GM18867 (cell line): ENCODE results near the gene IGDCC3.
"Not testable (repeated sequence)": the region's sequence is repeated elsewhere in the genome, so short reads cannot be mapped to it uniquely, and the experiment has no call there.

ENCODE experiments used
- ATAC-seq: cut with Tn5 transposase; IDR thresholded peaks from one replicate; pipeline ENCODE4 v1.9.1; 2021; ENCODE audit warnings: mild to moderate bottlenecking, moderate library complexity; ENCODE audit not compliant: unreplicated experiment

IGDCC3 gene

GRCh38 chr15:65371976-65372786 is 5.6 kb downstream of the IGDCC3 start:
- no peak for ATAC-seq

GRCh38 chr15:65370885-65371284 is 6.9 kb downstream of the IGDCC3 start:
- ATAC-seq: no peak

GRCh38 chr15:65369651-65370050 is 8.2 kb downstream of the IGDCC3 start:
- no peak for ATAC-seq

- no peak for ATAC-seq
Observed at GRCh38 chr15:65369212-65369547, 8.6 kb downstream of the IGDCC3 start.

- ATAC-seq: no peak
Observed at GRCh38 chr15:65368302-65369211, 9.2 kb downstream of the IGDCC3 start.

GRCh38 chr15:65366122-65366892 is 11.5 kb downstream of the IGDCC3 start:
- no peak for ATAC-seq

- no peak for ATAC-seq
Observed at GRCh38 chr15:65365229-65365628, 12.6 kb downstream of the IGDCC3 start.

- no peak for ATAC-seq
Observed at GRCh38 chr15:65363766-65364165, 14.0 kb downstream of the IGDCC3 start.

GRCh38 chr15:65363306-65363705 is 14.5 kb downstream of the IGDCC3 start:
- ATAC-seq: no peak

GRCh38 chr15:65362491-65362890 is 15.3 kb downstream of the IGDCC3 start:
- ATAC-seq: no peak

- ATAC-seq: no peak
Observed at GRCh38 chr15:65361708-65362459, 15.9 kb downstream of the IGDCC3 start.

- ATAC-seq: no peak
Observed at GRCh38 chr15:65360506-65360905, 17.3 kb downstream of the IGDCC3 start.

- no peak for ATAC-seq
Observed at GRCh38 chr15:65355988-65356353, 21.8 kb downstream of the IGDCC3 start.

- ATAC-seq: no peak
Observed at GRCh38 chr15:65355173-65355987, 22.4 kb downstream of the IGDCC3 start.

GRCh38 chr15:65354835-65355172 is 23.0 kb downstream of the IGDCC3 start:
- ATAC-seq: no peak

GRCh38 chr15:65351972-65352371 is 25.8 kb downstream of the IGDCC3 start:
- not testable (repeated sequence) for ATAC-seq

GRCh38 chr15:65349338-65349737 is 28.5 kb downstream of the IGDCC3 start:
- ATAC-seq: no peak

GRCh38 chr15:65347756-65348155 is 30.0 kb downstream of the IGDCC3 start:
- ATAC-seq: not testable (repeated sequence)

- ATAC-seq: no peak
Observed at GRCh38 chr15:65346856-65347598, 30.8 kb downstream of the IGDCC3 start.
